HepG2 (cell line): ENCODE measurements around the gene PAPPA2. TPM values are rescaled to one million over a fixed set of nuclear protein-coding genes. Genes with fewer than 3 reads are reported as not detected.

ENCODE experiments used
- ATAC-seq: fragments of 200-7000 bp; cut with Tn5 transposase; 3 replicates; pipeline ENCODE4 v1.9.1; 2020; ENCODE audit warnings: mild to moderate bottlenecking, moderate library complexity
- BruUV-seq: library from RNA; stranded (reverse); fragments of 400-500 nt; replicated peaks from 2 replicates; lab custom pipeline; 2021; lab: Mats Ljungman, UMichigan
- CTCF ChIA-PET: fragments of 300-600 bp; formaldehyde crosslinking; extraction: SDS; loops from one replicate; lab custom pipeline; 2021; ENCODE audit warnings: low total read pairs, inconsistent platforms, low intra/inter-chr PET ratio; lab: Yijun Ruan, JAX
- POLR2A ChIA-PET: fragments of 350-600 bp; sonication (Branson Sonifier 250); formaldehyde crosslinking; loops from one replicate; lab custom pipeline; 2020; ENCODE audit warnings: antibody characterized with exemption, inconsistent platforms; lab: Yijun Ruan, JAX
- DNase-seq: peaks from one replicate; pipeline ENCODE4 v3.0.0-alpha.2; 2015; ENCODE audit warnings: low spot score
- FAIRE-seq: peaks from 3 replicates; lab custom pipeline; 2011; peaks lifted over from hg19 to GRCh38; lab: Jason Lieb, UNC
- H2AFZ ChIP-seq: one replicate; pipeline ENCODE4 v1.6.1; 2011; ENCODE audit warnings: low read length, inconsistent platforms
- H3K27ac ChIP-seq: fragments of 300-600 bp; 3 replicates; pipeline ENCODE4 v1.8.0; 2011; ENCODE audit warnings: mixed run types, mild to moderate bottlenecking, mixed read lengths, low read length, inconsistent platforms; ENCODE audit not compliant: insufficient read depth; ENCODE audit errors: extremely low read length
- H3K27me3 ChIP-seq, 2 experiments: fragments of 200-600 bp in 1 of 2; 2 replicates in 1 of 2; 3 replicates in 1 of 2; pipeline versions ENCODE4 v1.6.0 to v1.8.0; 2011; ENCODE audit warnings: low read length in 2 of 2, mild to moderate bottlenecking in 2 of 2, moderate library complexity in 2 of 2, inconsistent platforms in 1 of 2; ENCODE audit not compliant: insufficient read depth in 2 of 2, control insufficient read depth in 1 of 2
- H3K36me3 ChIP-seq, 2 experiments: fragments of 200-600 bp in 1 of 2; replicated peaks in 1 of 2; 2 replicates in 1 of 2; 3 replicates in 1 of 2; pipeline versions ENCODE4 v1.5.1 to v1.8.0; 2011; ENCODE audit warnings: low read length in 2 of 2, inconsistent platforms in 1 of 2; ENCODE audit not compliant: insufficient read depth in 2 of 2, control insufficient read depth in 1 of 2
- H3K4me1 ChIP-seq: 2 replicates; pipeline ENCODE4 v1.5.1; 2012; ENCODE audit warnings: low read length, inconsistent platforms; ENCODE audit not compliant: insufficient read depth
- H3K4me2 ChIP-seq: 2 replicates; pipeline ENCODE4 v1.6.0; 2011; ENCODE audit warnings: low read depth, low read length, inconsistent platforms
- H3K4me3 ChIP-seq, 3 experiments: fragments of 200-600 bp in 1 of 3; sonication (generic), shearing (Covaris generic) in 1 of 3; replicated peaks in 1 of 3; 2 replicates each; pipeline ENCODE4 v1.5.1; 2011 to 2016; ENCODE audit warnings: low read length in 3 of 3, inconsistent platforms in 2 of 3, low read depth in 2 of 3, mild to moderate bottlenecking in 2 of 3, control low read depth in 1 of 3, mixed read lengths in 1 of 3; ENCODE audit not compliant: insufficient read depth in 1 of 3
- H3K79me2 ChIP-seq: one replicate; pipeline ENCODE4 v1.6.1; 2011; ENCODE audit warnings: low read length, inconsistent platforms; ENCODE audit not compliant: insufficient read depth
- H3K9ac ChIP-seq: 2 replicates; pipeline ENCODE4 v1.6.0; 2011; ENCODE audit warnings: mild to moderate bottlenecking, low read depth, low read length, inconsistent platforms; ENCODE audit not compliant: insufficient read depth
- H3K9me3 ChIP-seq: 2 replicates; pipeline ENCODE4 v1.5.1; 2012; ENCODE audit warnings: mild to moderate bottlenecking, low read length
- H4K20me1 ChIP-seq: 2 replicates; pipeline ENCODE4 v1.6.0; 2011; ENCODE audit warnings: inconsistent platforms, mild to moderate bottlenecking, low read length, moderate library complexity; ENCODE audit not compliant: insufficient read depth
- ATM ChIP-seq: fragments of 450-650 bp; IDR thresholded peaks from 2 replicates; pipeline ENCODE4 v1.7.1; 2017; ENCODE audit warnings: mild to moderate bottlenecking, borderline replicate concordance
- HMG20B ChIP-seq: conservative IDR thresholded peaks from 2 replicates; pipeline ENCODE4 v1.6.1; 2016; ENCODE audit warnings: missing genetic modification reagents, missing compliant biosample characterization
- JUN ChIP-seq: sonication (generic); formaldehyde crosslinking; IDR thresholded peaks from 2 replicates; pipeline ENCODE4 v1.4.0; 2020; ENCODE audit warnings: mild to moderate bottlenecking, missing genetic modification reagents
- MEIS2 ChIP-seq: sonication (generic); formaldehyde crosslinking; IDR thresholded peaks from 2 replicates; pipeline ENCODE4 v1.9.0; 2021; ENCODE audit warnings: mild to moderate bottlenecking, missing genetic modification reagents
- PCBP2 ChIP-seq: fragments of 200-400 bp; formaldehyde crosslinking; optimal IDR thresholded peaks from 2 replicates; pipeline ENCODE3; 2018; ENCODE audit warnings: low read length, low read depth; ENCODE audit not compliant: poor library complexity, severe bottlenecking
- RXRB ChIP-seq: IDR thresholded peaks from 2 replicates; pipeline ENCODE4 v1.6.1; 2016; ENCODE audit warnings: borderline replicate concordance, missing genetic modification reagents, missing compliant biosample characterization
- TAF1 ChIP-seq: sonication (generic); formaldehyde crosslinking; IDR thresholded peaks from 2 replicates; pipeline ENCODE4 v1.4.0; 2020; ENCODE audit warnings: missing genetic modification reagents
- TBP ChIP-seq: sonication (generic); formaldehyde crosslinking; IDR thresholded peaks from 2 replicates; pipeline ENCODE4 v1.5.0; 2020; ENCODE audit warnings: missing genetic modification reagents
- ZNF180 ChIP-seq: sonication (generic); formaldehyde crosslinking; IDR thresholded peaks from 2 replicates; pipeline ENCODE4 v1.4.0; 2020; ENCODE audit warnings: low read depth, missing genetic modification reagents, borderline replicate concordance
- ZNF24 ChIP-seq: fragments of 450-650 bp; IDR thresholded peaks from 2 replicates; pipeline ENCODE4 v1.6.1; 2017; ENCODE audit warnings: antibody characterized with exemption, mild to moderate bottlenecking
- ZNF3 ChIP-seq: IDR thresholded peaks from 2 replicates; pipeline ENCODE4 v1.7.0; 2017; ENCODE audit warnings: inconsistent platforms
- ZNF326 ChIP-seq: sonication (generic); formaldehyde crosslinking; IDR thresholded peaks from 2 replicates; pipeline ENCODE4 v1.4.0; 2020; ENCODE audit warnings: missing genetic modification reagents, borderline replicate concordance
- ZNF441 ChIP-seq: sonication (generic); formaldehyde crosslinking; IDR thresholded peaks from 2 replicates; pipeline ENCODE4 v1.7.0; 2021; ENCODE audit warnings: missing genetic modification reagents, borderline replicate concordance
- ZNF839 ChIP-seq: sonication (generic); formaldehyde crosslinking; IDR thresholded peaks from 2 replicates; pipeline ENCODE4 v1.4.0; 2020; ENCODE audit warnings: missing genetic modification reagents, mild to moderate bottlenecking, borderline replicate concordance
- ZNF878 ChIP-seq: sonication (generic); formaldehyde crosslinking; IDR thresholded peaks from 2 replicates; pipeline ENCODE4 v1.8.1; 2023; ENCODE audit warnings: mild to moderate bottlenecking, missing genetic modification reagents, moderate library complexity
- WGBS: methylation state at CpG from one replicate; pipeline ENCODE4 v1.1.6; 2017; ENCODE audit warnings: low lambda C conversion rate; 5-methylcytosine and 5-hydroxymethylcytosine counted together
- in situ Hi-C: cut with HindIII; loops from 2 replicates; pipeline ENCODE4 v1.10.0; 2017; ENCODE audit warnings: low pct_unique_long_range_greater_than_20kb; ENCODE audit not compliant: extremely low pct_ligation_motif_present
- intact Hi-C: fragments of 100-400 bp; cut with micrococcal nuclease; formaldehyde crosslinking; loops from one replicate; pipeline ENCODE4 v1.10.0; 2022; ENCODE audit not compliant: unreplicated experiment
- polyA plus RNA-seq, 8 experiments: library from polyadenylated mRNA; depleted of rRNA in 3 of 8; stranded (reverse) in 7 of 8; unstranded in 1 of 8; fragments of >200 nt; fragmentation: Illumina TruSeq in 4 of 8; extraction: Trizol in 4 of 8; gene quantifications; 2 replicates each; pipeline versions ENCODE4 v1.2.1 to v1.2.3, GENCODE V29; 2011 to 2016; ENCODE audit warnings: low read depth in 4 of 8, missing spikeins in 1 of 8, mixed read lengths in 1 of 8; ENCODE audit not compliant: insufficient read depth in 1 of 8
- total RNA-seq, 5 experiments: library from RNA; depleted of rRNA; stranded (reverse); fragments of >200 nt; fragmentation: Illumina TruSeq; extraction: Trizol; gene quantifications; 2 replicates each; pipeline ENCODE4 v1.2.3, GENCODE V29; 2016; ENCODE audit warnings: low read depth in 1 of 5
- TF ChIP-seq, protein P1 (sequence below): sonication (generic); formaldehyde crosslinking; IDR thresholded peaks from 2 replicates; pipeline ENCODE4 v1.8.1; 2022; ENCODE audit warnings: mild to moderate bottlenecking, missing genetic modification reagents
- TF ChIP-seq, protein P2 (sequence below): sonication (generic); formaldehyde crosslinking; IDR thresholded peaks from 2 replicates; pipeline ENCODE4 v1.8.1; 2023; ENCODE audit warnings: mild to moderate bottlenecking, inconsistent platforms, moderate library complexity, missing genetic modification reagents, borderline replicate concordance
- TF ChIP-seq, protein P3 (sequence below): sonication (generic); formaldehyde crosslinking; IDR thresholded peaks from 2 replicates; pipeline ENCODE4 v1.4.0; 2020; ENCODE audit warnings: missing genetic modification reagents

The PAPPA2 gene
- total and polyA plus RNA-seq, 2 of the 13 experiments (the other 11 are each of a cell fraction or from before 2014, with no cell fraction given) = 0.01 TPM; not detected in 1

DNA sequence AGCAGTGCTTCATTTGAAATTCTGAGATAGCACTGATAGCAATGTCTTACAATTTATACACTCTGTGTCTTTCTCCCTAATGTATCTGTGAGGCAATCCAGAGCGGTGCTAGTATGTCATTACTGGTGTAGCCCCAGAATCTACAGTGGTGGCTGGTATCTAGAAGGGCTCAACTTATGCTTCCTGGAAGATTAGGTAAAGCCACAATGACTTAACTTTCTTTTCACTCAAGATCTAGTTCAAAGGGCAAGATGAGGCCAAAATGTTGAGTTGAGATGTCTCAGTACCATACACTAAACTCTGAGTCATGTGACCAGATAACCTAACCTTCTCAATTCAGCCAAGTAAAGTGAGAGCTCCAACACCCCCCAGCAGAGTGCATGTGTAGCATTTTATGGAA, 77.5 kb downstream of the PAPPA2 start:
- no peaks in the 10 kb centered on the region for H3K4me1 ChIP-seq
- 33% methylated on average over 1 of the region's 1 CpG for WGBS

DNA sequence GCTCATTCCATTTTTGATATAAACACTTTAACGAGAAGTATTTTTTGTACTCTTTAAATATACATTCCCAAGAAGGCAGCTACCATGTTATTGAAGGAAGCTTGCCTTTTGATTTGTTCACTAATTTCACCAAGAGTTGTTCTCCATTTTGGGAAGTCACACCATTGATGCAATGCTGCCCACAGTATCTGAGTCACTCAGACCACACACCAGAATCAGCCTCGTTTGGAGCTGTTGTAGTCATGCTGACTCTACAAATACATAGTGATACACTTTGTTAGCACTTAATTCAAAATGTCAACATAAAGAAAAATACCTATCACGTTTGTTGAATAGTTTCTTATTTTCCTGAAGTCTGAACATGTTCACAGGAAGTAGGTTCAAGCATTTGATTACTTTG, 78.7 kb downstream of the PAPPA2 start:
- BruUV-seq = no TSS peak
- FAIRE-seq (no peak), DNase-seq (no peak), ATAC-seq (no peak)
- no peak for TF ChIP-seq ZNF180 (CRISPR knock-in tag)
- TF ChIP-seq RXRB (CRISPR knock-in tag) = no peak
- TF ChIP-seq, protein P1, sequence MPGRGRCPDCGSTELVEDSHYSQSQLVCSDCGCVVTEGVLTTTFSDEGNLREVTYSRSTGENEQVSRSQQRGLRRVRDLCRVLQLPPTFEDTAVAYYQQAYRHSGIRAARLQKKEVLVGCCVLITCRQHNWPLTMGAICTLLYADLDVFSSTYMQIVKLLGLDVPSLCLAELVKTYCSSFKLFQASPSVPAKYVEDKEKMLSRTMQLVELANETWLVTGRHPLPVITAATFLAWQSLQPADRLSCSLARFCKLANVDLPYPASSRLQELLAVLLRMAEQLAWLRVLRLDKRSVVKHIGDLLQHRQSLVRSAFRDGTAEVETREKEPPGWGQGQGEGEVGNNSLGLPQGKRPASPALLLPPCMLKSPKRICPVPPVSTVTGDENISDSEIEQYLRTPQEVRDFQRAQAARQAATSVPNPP (CRISPR knock-in tag) = no peak
- TF ChIP-seq ZNF839 (CRISPR knock-in tag) = no peak
- no peak for TF ChIP-seq TAF1
- TF ChIP-seq ZNF3 = no peak
- TF ChIP-seq ZNF326 = no peak
- TF ChIP-seq TBP = no peak
- no peak overlapping the region for H3K4me2 ChIP-seq
- intact Hi-C loops = no loop called here
- ChIA-PET CTCF (no interaction called here), POLR2A (no interaction called here)
- H3K9me3 ChIP-seq = no peaks in the 10 kb centered on the region
- no peaks in the 10 kb centered on the region for H3K79me2 ChIP-seq
- in situ Hi-C loops = no loop called here
- no peak overlapping the region for H3K9ac ChIP-seq
- H3K27ac ChIP-seq = no peak overlapping the region
- 0% methylated on average over 3 of the region's 3 CpGs for WGBS
- H3K36me3 ChIP-seq = no peaks in the 10 kb centered on the region
- H3K27me3 ChIP-seq = no peaks in the 10 kb centered on the region
- no peaks in the 10 kb centered on the region for H3K4me1 ChIP-seq
- H2AFZ ChIP-seq = no peak overlapping the region
- no peak overlapping the region for H3K4me3 ChIP-seq
- no peaks in the 10 kb centered on the region for H4K20me1 ChIP-seq

More for the DNA sequence above, 77.5 kb downstream of the PAPPA2 start:
- TF ChIP-seq, protein P2, sequence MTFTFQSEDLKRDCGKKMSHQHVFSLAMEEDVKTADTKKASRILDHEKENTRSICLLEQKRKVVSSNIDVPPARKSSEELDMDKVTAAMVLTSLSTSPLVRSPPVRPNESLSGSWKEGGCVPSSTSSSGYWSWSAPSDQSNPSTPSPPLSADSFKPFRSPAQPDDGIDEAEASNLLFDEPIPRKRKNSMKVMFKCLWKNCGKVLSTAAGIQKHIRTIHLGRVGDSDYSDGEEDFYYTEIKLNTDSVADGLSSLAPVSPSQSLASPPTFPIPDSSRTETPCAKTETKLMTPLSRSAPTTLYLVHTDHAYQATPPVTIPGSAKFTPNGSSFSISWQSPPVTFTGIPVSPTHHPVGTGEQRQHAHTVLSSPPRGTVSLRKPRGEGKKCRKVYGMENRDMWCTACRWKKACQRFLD (CRISPR knock-in tag) = no peak
- TF ChIP-seq PCBP2 (no peak), JUN (CRISPR knock-in tag) (no peak), MEIS2 (CRISPR knock-in tag) (no peak), ZNF24 (no peak), ZNF441 (no peak), ZNF878 (no peak), HMG20B (CRISPR knock-in tag) (no peak), ATM (no peak)
- TF ChIP-seq, protein P3, sequence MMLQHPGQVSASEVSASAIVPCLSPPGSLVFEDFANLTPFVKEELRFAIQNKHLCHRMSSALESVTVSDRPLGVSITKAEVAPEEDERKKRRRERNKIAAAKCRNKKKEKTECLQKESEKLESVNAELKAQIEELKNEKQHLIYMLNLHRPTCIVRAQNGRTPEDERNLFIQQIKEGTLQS (CRISPR knock-in tag) = no peak
- H2AFZ ChIP-seq = no peak overlapping the region
- intact Hi-C loops (no loop called here), in situ Hi-C loops (no loop called here)
- H4K20me1 ChIP-seq = no peaks in the 10 kb centered on the region
- H3K27me3 ChIP-seq = no peaks in the 10 kb centered on the region
- H3K9me3 ChIP-seq = no peaks in the 10 kb centered on the region
- FAIRE-seq (no peak), ATAC-seq (no peak), DNase-seq (no peak)
- no peak overlapping the region for H3K4me2 ChIP-seq
- H3K36me3 ChIP-seq = no peaks in the 10 kb centered on the region
- BruUV-seq = no TSS peak
- CTCF ChIA-PET = no interaction called here
- H3K9ac ChIP-seq = no peak overlapping the region
- POLR2A ChIA-PET = no interaction called here
- no peak overlapping the region for H3K27ac ChIP-seq
- H3K4me3 ChIP-seq = no peak overlapping the region
- H3K79me2 ChIP-seq = no peaks in the 10 kb centered on the region
